ENCODE data around the gene KLF15.

- TF ChIP-seq POLR2A (IDR thresholded peaks at IDR 0.05), result no peak
- TF ChIP-seq, protein P1, sequence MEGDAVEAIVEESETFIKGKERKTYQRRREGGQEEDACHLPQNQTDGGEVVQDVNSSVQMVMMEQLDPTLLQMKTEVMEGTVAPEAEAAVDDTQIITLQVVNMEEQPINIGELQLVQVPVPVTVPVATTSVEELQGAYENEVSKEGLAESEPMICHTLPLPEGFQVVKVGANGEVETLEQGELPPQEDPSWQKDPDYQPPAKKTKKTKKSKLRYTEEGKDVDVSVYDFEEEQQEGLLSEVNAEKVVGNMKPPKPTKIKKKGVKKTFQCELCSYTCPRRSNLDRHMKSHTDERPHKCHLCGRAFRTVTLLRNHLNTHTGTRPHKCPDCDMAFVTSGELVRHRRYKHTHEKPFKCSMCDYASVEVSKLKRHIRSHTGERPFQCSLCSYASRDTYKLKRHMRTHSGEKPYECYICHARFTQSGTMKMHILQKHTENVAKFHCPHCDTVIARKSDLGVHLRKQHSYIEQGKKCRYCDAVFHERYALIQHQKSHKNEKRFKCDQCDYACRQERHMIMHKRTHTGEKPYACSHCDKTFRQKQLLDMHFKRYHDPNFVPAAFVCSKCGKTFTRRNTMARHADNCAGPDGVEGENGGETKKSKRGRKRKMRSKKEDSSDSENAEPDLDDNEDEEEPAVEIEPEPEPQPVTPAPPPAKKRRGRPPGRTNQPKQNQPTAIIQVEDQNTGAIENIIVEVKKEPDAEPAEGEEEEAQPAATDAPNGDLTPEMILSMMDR (IDR thresholded peaks at IDR 0.05), result no peak
These were observed 5.3 kb downstream of the KLF15 start for GRCh38 chr3:126351771-126352475.

Data from thyroid gland (tissue), 4 donors.